ENCODE measurements around the gene ADARB1.

The ADARB1 gene

DNA sequence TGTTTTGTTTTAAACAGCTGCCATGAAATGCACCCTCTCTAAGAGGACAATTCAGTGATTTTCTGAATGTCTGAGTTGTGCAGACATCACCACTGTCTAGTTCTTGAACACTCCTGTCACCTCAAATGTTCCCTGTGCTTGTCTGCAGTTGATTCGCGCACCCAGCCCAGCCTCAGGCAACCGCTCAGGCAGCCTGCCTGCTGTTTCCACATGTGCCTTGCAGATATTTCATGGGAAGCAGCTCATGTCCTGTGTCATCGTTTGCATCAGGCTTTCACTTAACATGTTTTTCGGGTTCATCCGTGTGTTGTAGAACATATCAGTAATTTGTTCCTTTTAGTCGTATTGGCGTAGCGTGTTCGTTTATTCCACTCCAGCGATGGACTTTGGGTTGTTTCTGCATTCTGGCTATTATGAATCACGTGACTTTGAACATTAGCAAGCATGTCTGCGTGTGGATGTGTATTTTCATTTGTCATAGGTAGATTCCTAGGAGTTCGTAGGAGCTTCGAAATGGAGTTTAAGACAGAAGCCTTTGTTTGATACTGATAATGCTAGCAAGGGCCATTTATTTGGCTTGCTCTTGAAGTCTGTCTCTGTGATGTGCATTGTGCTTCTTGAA lies 12.1 kb downstream of the ADARB1 start:
- TF ChIP-seq ZNF391 (tag by site-specific recombination; IDR thresholded peaks at IDR 0.05; ENCODE audit: borderline replicate concordance, low read depth): no peak
- TF ChIP-seq, protein P1, sequence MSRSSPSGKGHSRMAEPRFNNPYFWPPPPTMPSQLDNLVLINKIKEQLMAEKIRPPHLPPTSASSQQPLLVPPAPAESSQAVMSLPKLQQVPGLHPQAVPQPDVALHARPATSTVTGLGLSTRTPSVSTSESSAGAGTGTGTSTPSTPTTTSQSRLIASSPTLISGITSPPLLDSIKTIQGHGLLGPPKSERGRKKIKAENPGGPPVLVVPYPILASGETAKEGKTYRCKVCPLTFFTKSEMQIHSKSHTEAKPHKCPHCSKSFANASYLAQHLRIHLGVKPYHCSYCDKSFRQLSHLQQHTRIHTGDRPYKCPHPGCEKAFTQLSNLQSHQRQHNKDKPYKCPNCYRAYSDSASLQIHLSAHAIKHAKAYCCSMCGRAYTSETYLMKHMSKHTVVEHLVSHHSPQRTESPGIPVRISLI (tag by site-specific recombination; IDR thresholded peaks at IDR 0.05): no peak
- TF ChIP-seq ZNF626 (tag by site-specific recombination; IDR thresholded peaks at IDR 0.05): no peak
- TF ChIP-seq ZNF112 (tag by site-specific recombination; IDR thresholded peaks at IDR 0.05): no peak
- no peak for TF ChIP-seq ZNF701 (tag by site-specific recombination; IDR thresholded peaks at IDR 0.05)
- POLR2A ChIA-PET: no interaction called here
- Histone ChIP-seq H3K4me3 (ENCODE audit: low read depth, low read length) (no peak overlapping the region), H3K9me3 (ENCODE audit: control insufficient read depth, insufficient read depth, low read depth, low read length) (no peaks in the 10 kb centered on the region), H3K27ac (ENCODE audit: extremely low read depth, low read depth, low read length) (no peak overlapping the region), H3K36me3 (ENCODE audit: control insufficient read depth in 2 of 2, insufficient read depth in 1 of 2, low read length in 2 of 2) (peaks cover 0 to 3% of the 10 kb centered on the region in 2 experiments; a peak in 1 of 3 replicates), H3K4me1 (ENCODE audit: control insufficient read depth, insufficient read depth, low read length) (no peaks in the 10 kb centered on the region; the same call in 1 of the 2 replicates)
- CTCF ChIA-PET: interaction anchor here (1.2 to 1.7 kb wide), 3 partner anchors 42 to 136 kb away, joined by 3 to 12 read pairs (median 4); no protein-coding TSS in a partner anchor

GRCh38 chr21:45087022-45087823 lies 12.8 kb downstream of the ADARB1 start:
- POLR2A ChIA-PET: no interaction called here
- TF ChIP-seq EGR2 (tag by site-specific recombination; IDR thresholded peaks at IDR 0.05; ENCODE audit: low read depth): peak; percentile 63; the same call in 1 of the 2 replicates
- no peak for TF ChIP-seq SP2 (tag by site-specific recombination; IDR thresholded peaks at IDR 0.05)
- no peak for TF ChIP-seq ZNF23 (tag by site-specific recombination; IDR thresholded peaks at IDR 0.05; ENCODE audit: borderline replicate concordance)
- Histone ChIP-seq H3K9me3 (ENCODE audit: control insufficient read depth, insufficient read depth, low read depth, low read length) (no peaks in the 10 kb centered on the region), H3K4me3 (ENCODE audit: low read depth, low read length) (no peak overlapping the region), H3K27ac (ENCODE audit: extremely low read depth, low read depth, low read length) (no peak overlapping the region), H3K36me3 (ENCODE audit: control insufficient read depth in 2 of 2, insufficient read depth in 1 of 2, low read length in 2 of 2) (no peaks in the 10 kb centered on the region), H3K4me1 (ENCODE audit: control insufficient read depth, insufficient read depth, low read length) (no peaks in the 10 kb centered on the region; the same call in 1 of the 2 replicates)
- CTCF ChIA-PET: interaction anchor here (0.5 to 1.7 kb wide), 3 partner anchors 41 to 210 kb away, joined by 4 to 12 read pairs (median 4); no protein-coding TSS in a partner anchor

DNA sequence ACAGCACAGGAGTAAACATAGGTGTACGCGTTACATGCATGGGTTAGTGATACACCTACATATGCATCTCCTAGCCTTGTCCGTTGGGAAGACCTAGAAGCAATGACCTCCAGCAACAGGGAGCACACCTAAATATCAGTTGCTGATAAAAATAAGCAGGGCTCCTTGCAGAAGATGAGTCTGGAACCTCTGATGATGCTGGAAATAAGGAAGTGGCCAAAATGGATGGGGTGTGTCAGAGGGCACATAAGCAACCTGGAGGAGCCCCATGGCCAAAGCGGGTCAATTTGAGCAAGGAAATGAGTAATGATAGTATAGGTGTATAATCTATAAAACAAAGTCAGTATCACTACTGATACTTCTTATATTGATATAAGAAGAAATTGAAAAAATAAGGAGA lies 13.7 kb downstream of the ADARB1 start:
- Histone ChIP-seq H3K36me3 (ENCODE audit: control insufficient read depth in 2 of 2, insufficient read depth in 1 of 2, low read length in 2 of 2) (no peaks in the 10 kb centered on the region), H3K4me3 (ENCODE audit: low read depth, low read length) (no peak overlapping the region), H3K9me3 (ENCODE audit: control insufficient read depth, insufficient read depth, low read depth, low read length) (no peaks in the 10 kb centered on the region), H3K27ac (ENCODE audit: extremely low read depth, low read depth, low read length) (no peak overlapping the region), H3K4me1 (ENCODE audit: control insufficient read depth, insufficient read depth, low read length) (no peaks in the 10 kb centered on the region; the same call in 1 of the 2 replicates)
- ChIA-PET CTCF (interaction anchor here (1.4 to 4.8 kb wide), 2 partner anchors 40 to 49 kb away, joined by 3 to 26 read pairs; no protein-coding TSS in a partner anchor), POLR2A (no interaction called here)
- TF ChIP-seq ZNF292 (tag by site-specific recombination; IDR thresholded peaks at IDR 0.05; ENCODE audit: borderline replicate concordance, low read depth) (no peak), ZNF571 (tag by site-specific recombination; IDR thresholded peaks at IDR 0.05) (no peak), OSR2 (tag by site-specific recombination; IDR thresholded peaks at IDR 0.05) (no peak), KLF9 (tag by site-specific recombination; IDR thresholded peaks at IDR 0.05; ENCODE audit: low read depth) (no peak), ZNF639 (tag by site-specific recombination; IDR thresholded peaks at IDR 0.05) (no peak), ZNF624 (tag by site-specific recombination; IDR thresholded peaks at IDR 0.05) (no peak), AEBP2 (tag by site-specific recombination; IDR thresholded peaks at IDR 0.05; ENCODE audit: borderline replicate concordance) (no peak), KLF8 (tag by site-specific recombination; IDR thresholded peaks at IDR 0.05) (no peak), ZNF223 (tag by site-specific recombination; IDR thresholded peaks at IDR 0.05) (no peak), PBX3 (CRISPR knock-in tag; IDR thresholded peaks at IDR 0.05) (no peak), ZNF354C (tag by site-specific recombination; IDR thresholded peaks at IDR 0.05; ENCODE audit: borderline replicate concordance, low read depth) (no peak)
- TF ChIP-seq, protein P2, sequence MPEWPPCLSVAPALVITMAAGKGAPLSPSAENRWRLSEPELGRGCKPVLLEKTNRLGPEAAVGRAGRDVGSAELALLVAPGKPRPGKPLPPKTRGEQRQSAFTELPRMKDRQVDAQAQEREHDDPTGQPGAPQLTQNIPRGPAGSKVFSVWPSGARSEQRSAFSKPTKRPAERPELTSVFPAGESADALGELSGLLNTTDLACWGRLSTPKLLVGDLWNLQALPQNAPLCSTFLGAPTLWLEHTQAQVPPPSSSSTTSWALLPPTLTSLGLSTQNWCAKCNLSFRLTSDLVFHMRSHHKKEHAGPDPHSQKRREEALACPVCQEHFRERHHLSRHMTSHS (tag by site-specific recombination; IDR thresholded peaks at IDR 0.05): no peak
- TF ChIP-seq, protein P3, sequence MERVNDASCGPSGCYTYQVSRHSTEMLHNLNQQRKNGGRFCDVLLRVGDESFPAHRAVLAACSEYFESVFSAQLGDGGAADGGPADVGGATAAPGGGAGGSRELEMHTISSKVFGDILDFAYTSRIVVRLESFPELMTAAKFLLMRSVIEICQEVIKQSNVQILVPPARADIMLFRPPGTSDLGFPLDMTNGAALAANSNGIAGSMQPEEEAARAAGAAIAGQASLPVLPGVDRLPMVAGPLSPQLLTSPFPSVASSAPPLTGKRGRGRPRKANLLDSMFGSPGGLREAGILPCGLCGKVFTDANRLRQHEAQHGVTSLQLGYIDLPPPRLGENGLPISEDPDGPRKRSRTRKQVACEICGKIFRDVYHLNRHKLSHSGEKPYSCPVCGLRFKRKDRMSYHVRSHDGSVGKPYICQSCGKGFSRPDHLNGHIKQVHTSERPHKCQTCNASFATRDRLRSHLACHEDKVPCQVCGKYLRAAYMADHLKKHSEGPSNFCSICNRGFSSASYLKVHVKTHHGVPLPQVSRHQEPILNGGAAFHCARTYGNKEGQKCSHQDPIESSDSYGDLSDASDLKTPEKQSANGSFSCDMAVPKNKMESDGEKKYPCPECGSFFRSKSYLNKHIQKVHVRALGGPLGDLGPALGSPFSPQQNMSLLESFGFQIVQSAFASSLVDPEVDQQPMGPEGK (tag by site-specific recombination; IDR thresholded peaks at IDR 0.05): no peak
